ENCODE measurements around the gene TGFBR3.

- no peak for TF ChIP-seq CTCF (IDR thresholded peaks at IDR 0.05)
- no peak for TF ChIP-seq POLR2AphosphoS5 (IDR thresholded peaks at IDR 0.05)
- TF ChIP-seq POLR2A (IDR thresholded peaks at IDR 0.05), result no peak
- no peak for TF ChIP-seq EP300 (IDR thresholded peaks at IDR 0.05)
These were observed 138.3 kb downstream of the TGFBR3 start for GRCh38 chr1:91747666-91748065.
